GOT3 (cell line): ENCODE measurements around the gene MTURN.
"Not testable (repeated sequence)": the region's sequence is repeated elsewhere in the genome, so short reads cannot be mapped to it uniquely, and the experiment has no call there.

Experiments used
- DNase-seq: peaks from one replicate; lab custom pipeline; 2025; ENCODE audit warnings: mixed read lengths; lab: John Stamatoyannopoulos, UW

MTURN gene

DNA sequence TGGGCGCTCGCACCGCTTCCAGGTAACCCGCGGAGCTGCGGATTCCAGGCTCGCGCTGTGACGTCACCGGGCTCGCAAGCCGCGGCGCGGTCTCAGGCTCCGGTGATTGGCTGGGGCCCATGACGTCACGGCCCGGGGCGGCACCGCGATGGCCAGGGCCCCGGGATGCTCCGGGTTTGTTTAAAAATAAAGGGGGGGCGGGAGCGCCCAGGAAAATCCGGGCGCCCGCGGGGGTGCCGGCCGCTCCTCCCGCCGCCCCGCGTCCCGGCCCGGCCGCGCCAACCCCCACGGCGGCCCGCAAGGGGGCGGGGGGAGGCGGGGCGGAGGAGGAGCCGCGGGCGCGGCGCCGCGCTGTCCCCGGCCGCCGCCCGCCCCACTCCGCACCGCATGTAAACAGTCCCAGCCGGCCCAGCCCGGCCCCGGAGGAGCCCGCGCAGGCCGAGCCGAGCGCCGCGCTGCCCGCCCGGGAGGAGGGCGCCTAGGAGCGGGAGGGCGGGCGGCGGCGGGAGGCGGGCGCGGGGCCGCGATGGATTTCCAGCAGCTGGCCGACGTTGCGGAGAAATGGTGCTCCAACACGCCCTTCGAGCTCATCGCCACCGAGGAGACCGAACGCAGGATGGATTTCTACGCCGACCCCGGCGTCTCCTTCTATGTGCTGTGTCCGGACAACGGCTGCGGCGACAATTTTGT is at the start of gene MTURN:
MTURN (plus strand) TSS at position 376 of the 690 bp plus-strand sequence; CDS start at position 527, 151 bp downstream.
- peak; percentile 75 for DNase-seq

DNA sequence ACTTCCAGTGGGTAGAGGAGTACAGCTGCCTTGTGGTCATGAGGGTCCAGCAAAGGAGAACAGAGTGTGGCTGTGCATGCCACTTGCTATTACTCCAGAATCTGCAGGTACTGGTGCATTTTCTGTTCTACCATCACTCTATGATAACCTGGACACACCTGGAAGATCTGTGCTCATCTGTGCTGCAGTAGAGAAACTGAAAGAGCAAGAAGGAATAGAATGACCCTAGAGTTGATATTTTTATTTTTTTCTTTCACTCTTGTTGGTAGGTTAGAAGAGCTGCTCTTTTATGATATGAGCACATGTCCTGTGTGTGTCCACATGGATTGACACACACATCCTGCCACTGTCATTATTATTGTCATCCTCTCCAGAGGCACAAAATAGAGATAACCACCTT is 48.3 kb upstream of the MTURN start:
- no peak for DNase-seq

DNA sequence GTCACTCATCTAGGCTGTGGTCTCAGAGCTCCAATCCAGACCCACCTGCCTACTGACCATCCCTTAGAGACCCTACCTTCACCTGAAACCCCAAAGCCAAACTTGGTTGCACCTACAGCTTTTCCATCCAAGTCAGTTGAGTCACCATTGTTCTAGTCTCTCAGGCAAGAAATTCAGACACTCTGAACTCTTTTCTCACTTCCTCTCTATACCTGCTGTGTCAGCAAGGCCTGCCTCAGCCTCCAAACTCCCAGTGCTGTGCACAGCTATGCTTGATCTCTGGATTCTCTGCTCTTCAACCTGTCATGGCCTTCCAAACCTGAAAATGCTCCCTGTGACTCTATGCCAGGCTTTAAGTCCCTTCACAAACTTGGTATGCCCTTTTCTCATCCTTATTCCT is 47.4 kb upstream of the MTURN start:
- DNase-seq, result no peak

DNA sequence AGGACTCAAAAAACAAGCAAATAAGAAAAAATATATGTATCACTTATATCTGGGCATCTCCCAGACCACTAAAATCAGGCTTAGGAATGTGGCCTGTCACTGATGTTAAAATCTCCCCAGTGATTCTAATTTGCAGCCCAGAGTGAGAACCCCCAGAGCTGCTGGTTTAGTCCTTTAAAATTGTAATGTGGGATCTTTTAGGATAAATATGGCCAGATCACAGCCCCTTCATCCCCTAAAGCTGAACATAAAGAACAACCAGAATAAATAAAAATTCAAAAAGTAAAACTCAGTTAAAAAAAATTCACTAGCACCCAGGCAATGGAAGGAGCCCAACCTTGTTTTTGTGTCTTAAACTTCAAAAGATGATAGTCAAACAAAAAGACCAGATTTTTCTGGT is 46.4 kb upstream of the MTURN start:
- no peak for DNase-seq

- DNase-seq, result no peak
These were observed 44.7 kb upstream of the MTURN start for GRCh38 chr7:30090111-30090510.

DNA sequence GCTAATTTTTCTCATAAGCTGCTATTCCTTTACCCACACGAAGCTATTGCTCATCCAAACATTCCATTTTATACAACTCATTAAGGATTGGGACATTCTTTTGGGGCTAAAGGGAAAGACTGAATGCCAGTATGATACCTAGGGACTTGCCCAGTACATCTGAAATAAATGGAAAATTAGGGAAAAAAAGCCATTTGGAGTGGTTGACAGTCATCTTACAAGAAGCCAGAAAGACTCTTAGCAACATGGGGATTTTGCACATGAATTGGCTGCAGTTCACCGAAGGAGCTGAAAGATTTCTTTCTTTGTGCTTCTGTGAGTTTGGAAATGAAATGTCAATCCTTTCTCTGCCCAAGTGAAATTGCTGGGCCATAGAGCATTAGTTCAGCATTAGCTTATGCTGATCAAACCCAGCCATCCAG is 43.3 kb upstream of the MTURN start:
- no peak for DNase-seq

DNA sequence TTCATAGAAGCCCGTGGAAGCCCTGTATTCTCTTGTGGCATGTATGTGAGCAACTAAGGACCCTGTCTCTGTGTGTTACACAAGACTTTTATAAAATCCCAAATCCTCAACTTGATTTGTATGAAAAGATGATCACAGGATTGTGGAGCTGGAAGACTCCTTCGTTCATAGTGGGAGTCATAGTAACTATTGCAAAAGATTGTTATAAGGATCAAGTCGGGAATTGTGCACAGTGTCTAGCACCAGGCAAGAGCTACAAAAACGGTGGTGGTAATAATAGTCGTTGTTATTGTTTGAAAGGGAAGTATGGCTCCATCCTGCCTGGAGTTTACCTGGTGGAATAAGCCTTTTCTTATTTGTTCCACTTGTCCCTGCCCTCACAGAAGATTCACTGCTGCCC is 42.8 kb upstream of the MTURN start:
- DNase-seq, result no peak

GRCh38 chr7:30093420-30093952 is 41.3 kb upstream of the MTURN start:
- DNase-seq, result no peak

GRCh38 chr7:30098599-30098998 is 36.2 kb upstream of the MTURN start:
- not testable (repeated sequence) for DNase-seq

GRCh38 chr7:30102281-30102680 is 32.5 kb upstream of the MTURN start:
- no peak for DNase-seq

DNA sequence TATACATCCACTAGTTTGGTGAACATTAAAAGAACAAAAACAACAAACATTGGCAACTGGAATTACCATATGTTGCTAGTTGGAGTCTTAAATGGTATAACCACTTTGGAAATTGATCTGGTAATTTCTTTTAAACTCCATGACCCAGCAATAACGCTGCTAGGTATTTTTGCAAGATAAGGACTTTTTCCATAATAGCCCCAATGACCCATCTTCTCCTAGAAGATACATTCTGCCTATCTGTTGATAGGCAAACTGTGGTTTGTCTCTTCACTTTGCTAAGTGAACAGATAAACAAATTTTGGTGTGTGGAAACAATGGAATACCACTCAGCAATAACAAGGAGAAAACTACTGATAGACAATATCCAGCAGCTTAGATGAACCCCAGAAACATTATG is 30.6 kb upstream of the MTURN start:
- no peak for DNase-seq

GRCh38 chr7:30112103-30112713 is 22.6 kb upstream of the MTURN start:
- DNase-seq, result no peak

GRCh38 chr7:30113144-30113543 is 21.6 kb upstream of the MTURN start:
- DNase-seq, result no peak

DNA sequence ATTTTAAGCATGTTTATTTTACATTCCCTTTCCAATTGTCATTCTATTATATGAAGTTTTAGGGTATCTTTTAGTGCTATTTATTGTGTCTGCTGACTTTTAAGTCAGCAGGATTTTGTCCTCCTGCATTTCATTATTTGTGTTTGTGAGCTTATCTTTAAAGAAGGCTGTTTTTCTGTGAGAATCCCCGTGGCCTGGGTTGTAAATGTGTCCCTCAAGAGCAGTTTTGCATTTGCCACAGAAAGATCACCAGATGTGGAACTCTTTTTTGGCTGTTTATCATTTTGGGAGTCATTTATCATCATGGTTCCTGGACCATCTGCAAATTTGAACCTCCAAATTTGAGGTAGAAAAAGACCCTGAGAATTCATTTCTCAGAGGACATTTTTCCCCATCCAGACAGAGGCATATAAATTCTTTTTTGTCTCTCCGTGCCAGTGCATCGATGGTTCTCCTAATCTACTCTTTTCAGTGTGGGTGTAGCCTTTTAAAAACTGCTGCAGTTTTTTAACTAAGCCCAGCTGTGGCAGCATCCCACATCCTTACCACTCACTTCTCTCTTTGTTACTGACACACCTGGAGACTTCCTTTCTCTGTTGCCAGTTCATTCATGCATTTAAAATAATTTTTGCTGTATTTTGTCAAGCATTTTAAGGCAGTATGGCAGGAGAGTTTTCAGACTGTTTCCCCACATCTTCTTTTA is 20.1 kb upstream of the MTURN start:
- DNase-seq, result no peak

DNA sequence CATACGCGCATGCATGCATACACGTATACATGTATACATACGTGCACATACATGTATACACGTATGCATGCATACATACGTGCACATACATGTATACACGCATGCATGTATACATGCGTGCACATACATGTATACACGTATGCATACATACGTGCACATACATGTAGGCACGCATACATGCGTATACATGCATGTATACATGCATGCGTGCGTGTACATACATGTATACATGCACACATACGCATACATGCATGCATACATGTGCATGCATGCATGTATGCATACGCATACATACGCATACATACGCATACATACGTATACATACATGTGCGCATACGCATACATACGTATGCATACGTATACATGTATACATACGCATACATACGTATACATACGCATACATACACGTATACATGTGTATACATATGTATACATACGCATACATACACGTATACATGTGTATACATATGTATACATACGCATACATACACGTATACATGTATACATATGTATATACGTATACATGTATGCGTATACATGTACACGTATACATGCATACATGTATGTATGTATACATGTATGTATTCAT is 19.0 kb upstream of the MTURN start:
- no peak for DNase-seq

- no peak for DNase-seq
These were observed 18.0 kb upstream of the MTURN start for GRCh38 chr7:30116771-30117170.

- no peak for DNase-seq
These were observed 16.9 kb upstream of the MTURN start for GRCh38 chr7:30117896-30118295.

GRCh38 chr7:30119890-30120577 is 14.8 kb upstream of the MTURN start:
- DNase-seq, result no peak

DNA sequence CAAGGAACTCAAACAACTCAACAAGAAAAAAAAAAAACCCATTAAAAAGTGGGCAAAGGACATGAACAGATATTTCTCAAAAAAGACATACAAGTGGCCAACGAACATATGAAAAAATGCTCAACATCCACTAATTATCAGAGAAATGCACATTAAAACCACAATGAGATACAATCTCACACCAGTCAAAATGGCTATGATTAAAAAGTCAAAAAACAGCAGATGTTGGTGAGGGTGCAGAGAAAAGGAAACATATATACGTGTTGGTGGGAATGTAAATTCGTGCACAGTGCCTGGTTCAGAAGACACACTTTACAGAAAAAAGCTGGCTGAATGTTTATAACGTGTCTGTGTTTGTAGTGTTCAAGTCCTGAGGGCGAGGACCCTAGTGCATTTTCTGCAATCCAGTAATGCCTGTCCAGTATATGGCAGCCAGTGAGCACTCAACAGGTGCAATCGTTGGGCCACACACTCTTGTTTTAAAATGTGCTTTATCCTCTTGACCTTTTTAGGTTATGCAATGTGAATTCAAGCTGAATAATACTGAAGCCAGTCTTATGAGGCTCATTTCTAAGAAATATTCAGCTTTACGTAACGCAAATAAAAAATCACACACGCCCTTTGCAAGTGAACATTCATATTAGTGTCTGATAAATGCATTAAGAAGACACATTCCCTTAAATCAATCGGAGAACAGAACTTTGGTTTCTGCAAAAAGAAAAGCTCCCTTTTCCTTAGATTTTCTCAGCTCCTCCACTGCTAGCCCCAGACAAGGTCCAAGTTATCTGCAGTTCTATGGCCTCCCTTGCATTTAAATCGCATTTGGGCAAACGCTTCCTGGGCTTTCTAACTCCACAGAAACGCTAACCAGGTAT is 813 bp upstream of the MTURN start:
- no peak for DNase-seq

- peak; percentile 40 for DNase-seq
These were observed 723 bp downstream of the MTURN start for GRCh38 chr7:30135301-30136116.
